ENCODE measurements around the gene LSM4. TPM values are rescaled to one million over a fixed set of nuclear protein-coding genes. Genes with fewer than 3 reads are reported as not detected.

LSM4 gene
- polyA plus RNA-seq, 1 donor, result 94.8 TPM

- Histone ChIP-seq H3K27ac (ENCODE audit: low read length) (peak overlapping the region; percentile 20), H3K36me3 (ENCODE audit: control insufficient read depth, insufficient read depth, low read length) (peaks cover 39% of the 10 kb centered on the region), H3K27me3 (ENCODE audit: control insufficient read depth, insufficient read depth, low read length) (no peaks in the 10 kb centered on the region), H3K9me3 (ENCODE audit: control insufficient read depth, low read depth, low read length) (no peaks in the 10 kb centered on the region), H3K4me3 (ENCODE audit: low read length) (no peak overlapping the region), H3K4me1 (ENCODE audit: control insufficient read depth, insufficient read depth, low read length) (peaks cover 43% of the 10 kb centered on the region)
- DNase-seq, result no peak
- no CpG with 5 or more reads among the region's 8 CpGs for WGBS (ENCODE audit: insufficient coverage, low lambda C conversion rate)
Observed at GRCh38 chr19:18342090-18342632, 19.3 kb upstream of the LSM4 start.

- Histone ChIP-seq H3K36me3 (ENCODE audit: control insufficient read depth, insufficient read depth, low read length) (peaks cover 35% of the 10 kb centered on the region), H3K4me1 (ENCODE audit: control insufficient read depth, insufficient read depth, low read length) (peaks cover 46% of the 10 kb centered on the region), H3K27me3 (ENCODE audit: control insufficient read depth, insufficient read depth, low read length) (no peaks in the 10 kb centered on the region), H3K27ac (ENCODE audit: low read length) (peak overlapping the region; percentile 99), H3K9me3 (ENCODE audit: control insufficient read depth, low read depth, low read length) (no peaks in the 10 kb centered on the region), H3K4me3 (ENCODE audit: low read length) (peak overlapping the region; percentile 94)
- DNase-seq, result peak; percentile 77 to 91
- WGBS (ENCODE audit: insufficient coverage, low lambda C conversion rate), result no CpG with 5 or more reads among the region's 18 CpGs
Observed at GRCh38 chr19:18340990-18341868, 18.4 kb upstream of the LSM4 start.

- Histone ChIP-seq H3K4me3 (ENCODE audit: low read length) (peak within 1 kb of the TSS; percentile 94), H3K9me3 (ENCODE audit: control insufficient read depth, low read depth, low read length) (no peaks in the 10 kb centered on the region), H3K27ac (ENCODE audit: low read length) (peak within 1 kb of the TSS; percentile 99), H3K4me1 (ENCODE audit: control insufficient read depth, insufficient read depth, low read length) (peaks cover 52% of the 10 kb centered on the region), H3K36me3 (ENCODE audit: control insufficient read depth, insufficient read depth, low read length) (peaks cover 30% of the 10 kb centered on the region), H3K27me3 (ENCODE audit: control insufficient read depth, insufficient read depth, low read length) (no peaks in the 10 kb centered on the region)
- peak; percentile 69 to 80 for DNase-seq
- no CpG with 5 or more reads among the region's 69 CpGs for WGBS (ENCODE audit: insufficient coverage, low lambda C conversion rate)
Observed at GRCh38 chr19:18340190-18340989, 17.5 kb upstream of the LSM4 start, which contains the start of gene PGPEP1. PGPEP1 (plus strand) TSS chr19:18340598; CDS start chr19:18340682, 84 bp downstream.

- H3K4me3 ChIP-seq (ENCODE audit: low read length), result peak overlapping the region; percentile 94
- peak overlapping the region; percentile 99 for H3K27ac ChIP-seq (ENCODE audit: low read length)
- DNase-seq, result peak in 1 of 2 donors; percentile 44
- H3K27me3 ChIP-seq (ENCODE audit: control insufficient read depth, insufficient read depth, low read length), result no peaks in the 10 kb centered on the region
- H3K36me3 ChIP-seq (ENCODE audit: control insufficient read depth, insufficient read depth, low read length), result peaks cover 26% of the 10 kb centered on the region
- H3K4me1 ChIP-seq (ENCODE audit: control insufficient read depth, insufficient read depth, low read length), result peaks cover 52% of the 10 kb centered on the region
- no peaks in the 10 kb centered on the region for H3K9me3 ChIP-seq (ENCODE audit: control insufficient read depth, low read depth, low read length)
- WGBS (ENCODE audit: insufficient coverage, low lambda C conversion rate), result no CpG with 5 or more reads among the region's 6 CpGs
Observed at GRCh38 chr19:18339723-18340122, 16.8 kb upstream of the LSM4 start.

GRCh38 chr19:18338541-18338940, 15.7 kb upstream of the LSM4 start:
- H3K4me1 ChIP-seq (ENCODE audit: control insufficient read depth, insufficient read depth, low read length), result peaks cover 51% of the 10 kb centered on the region
- H3K27ac ChIP-seq (ENCODE audit: low read length), result peak overlapping the region; percentile 99
- DNase-seq, result peak; percentile 38 to 78
- H3K4me3 ChIP-seq (ENCODE audit: low read length), result no peak overlapping the region
- H3K27me3 ChIP-seq (ENCODE audit: control insufficient read depth, insufficient read depth, low read length), result no peaks in the 10 kb centered on the region
- no peaks in the 10 kb centered on the region for H3K9me3 ChIP-seq (ENCODE audit: control insufficient read depth, low read depth, low read length)
- 30% methylated on average over 2 of the region's 9 CpGs for WGBS (ENCODE audit: insufficient coverage, low lambda C conversion rate)
- H3K36me3 ChIP-seq (ENCODE audit: control insufficient read depth, insufficient read depth, low read length), result peaks cover 15% of the 10 kb centered on the region

- Histone ChIP-seq H3K4me3 (ENCODE audit: low read length) (no peak overlapping the region), H3K27me3 (ENCODE audit: control insufficient read depth, insufficient read depth, low read length) (no peaks in the 10 kb centered on the region), H3K4me1 (ENCODE audit: control insufficient read depth, insufficient read depth, low read length) (peaks cover 47% of the 10 kb centered on the region), H3K36me3 (ENCODE audit: control insufficient read depth, insufficient read depth, low read length) (no peaks in the 10 kb centered on the region), H3K27ac (ENCODE audit: low read length) (no peak overlapping the region), H3K9me3 (ENCODE audit: control insufficient read depth, low read depth, low read length) (no peaks in the 10 kb centered on the region)
- no peak for DNase-seq
- WGBS (ENCODE audit: insufficient coverage, low lambda C conversion rate), result 81% methylated on average over 2 of the region's 7 CpGs
Observed at GRCh38 chr19:18336121-18336520, 13.2 kb upstream of the LSM4 start.

GRCh38 chr19:18333680-18334079, 10.8 kb upstream of the LSM4 start:
- no peaks in the 10 kb centered on the region for H3K36me3 ChIP-seq (ENCODE audit: control insufficient read depth, insufficient read depth, low read length)
- no peak overlapping the region for H3K4me3 ChIP-seq (ENCODE audit: low read length)
- H3K27ac ChIP-seq (ENCODE audit: low read length), result peak overlapping the region; percentile 30
- H3K4me1 ChIP-seq (ENCODE audit: control insufficient read depth, insufficient read depth, low read length), result peaks cover 44% of the 10 kb centered on the region
- no CpG with 5 or more reads among the region's 6 CpGs for WGBS (ENCODE audit: insufficient coverage, low lambda C conversion rate)
- H3K27me3 ChIP-seq (ENCODE audit: control insufficient read depth, insufficient read depth, low read length), result no peaks in the 10 kb centered on the region
- no peaks in the 10 kb centered on the region for H3K9me3 ChIP-seq (ENCODE audit: control insufficient read depth, low read depth, low read length)
- peak in 1 of 2 donors; percentile 51 for DNase-seq

GRCh38 chr19:18332917-18333530, 10.1 kb upstream of the LSM4 start:
- no peaks in the 10 kb centered on the region for H3K36me3 ChIP-seq (ENCODE audit: control insufficient read depth, insufficient read depth, low read length)
- no peak overlapping the region for H3K4me3 ChIP-seq (ENCODE audit: low read length)
- no CpG with 5 or more reads among the region's 15 CpGs for WGBS (ENCODE audit: insufficient coverage, low lambda C conversion rate)
- peak in 1 of 2 donors; percentile 35 for DNase-seq
- H3K27ac ChIP-seq (ENCODE audit: low read length), result no peak overlapping the region
- peaks cover 42% of the 10 kb centered on the region for H3K4me1 ChIP-seq (ENCODE audit: control insufficient read depth, insufficient read depth, low read length)
- no peaks in the 10 kb centered on the region for H3K27me3 ChIP-seq (ENCODE audit: control insufficient read depth, insufficient read depth, low read length)
- H3K9me3 ChIP-seq (ENCODE audit: control insufficient read depth, low read depth, low read length), result no peaks in the 10 kb centered on the region

- Histone ChIP-seq H3K27ac (ENCODE audit: low read length) (no peak overlapping the region), H3K4me3 (ENCODE audit: low read length) (no peak overlapping the region), H3K27me3 (ENCODE audit: control insufficient read depth, insufficient read depth, low read length) (no peaks in the 10 kb centered on the region), H3K9me3 (ENCODE audit: control insufficient read depth, low read depth, low read length) (no peaks in the 10 kb centered on the region), H3K36me3 (ENCODE audit: control insufficient read depth, insufficient read depth, low read length) (no peaks in the 10 kb centered on the region), H3K4me1 (ENCODE audit: control insufficient read depth, insufficient read depth, low read length) (peaks cover 32% of the 10 kb centered on the region)
- WGBS (ENCODE audit: insufficient coverage, low lambda C conversion rate), result no CpG with 5 or more reads among the region's 9 CpGs
- DNase-seq, result peak in 1 of 2 donors; percentile 2
Observed at GRCh38 chr19:18330868-18331267, 8.0 kb upstream of the LSM4 start.

- Histone ChIP-seq H3K4me1 (ENCODE audit: control insufficient read depth, insufficient read depth, low read length) (peaks cover 30% of the 10 kb centered on the region), H3K9me3 (ENCODE audit: control insufficient read depth, low read depth, low read length) (no peaks in the 10 kb centered on the region), H3K4me3 (ENCODE audit: low read length) (peak overlapping the region; percentile 4), H3K36me3 (ENCODE audit: control insufficient read depth, insufficient read depth, low read length) (no peaks in the 10 kb centered on the region), H3K27me3 (ENCODE audit: control insufficient read depth, insufficient read depth, low read length) (no peaks in the 10 kb centered on the region), H3K27ac (ENCODE audit: low read length) (peak overlapping the region; percentile 88)
- DNase-seq, result no peak
- WGBS (ENCODE audit: insufficient coverage, low lambda C conversion rate), result no CpG with 5 or more reads among the region's 6 CpGs
Observed at GRCh38 chr19:18329035-18329376, 6.1 kb upstream of the LSM4 start.
